Effector CD8-positive, alpha-beta T cell (primary cell): ENCODE data around the gene GPR31.
"Not testable (repeated sequence)": the region's sequence is repeated elsewhere in the genome, so short reads cannot be mapped to it uniquely, and the experiment has no call there.

Source experiments
- DNase-seq: peaks from one replicate; lab custom pipeline; 2025; lab: John Stamatoyannopoulos, UW

Gene GPR31

DNA sequence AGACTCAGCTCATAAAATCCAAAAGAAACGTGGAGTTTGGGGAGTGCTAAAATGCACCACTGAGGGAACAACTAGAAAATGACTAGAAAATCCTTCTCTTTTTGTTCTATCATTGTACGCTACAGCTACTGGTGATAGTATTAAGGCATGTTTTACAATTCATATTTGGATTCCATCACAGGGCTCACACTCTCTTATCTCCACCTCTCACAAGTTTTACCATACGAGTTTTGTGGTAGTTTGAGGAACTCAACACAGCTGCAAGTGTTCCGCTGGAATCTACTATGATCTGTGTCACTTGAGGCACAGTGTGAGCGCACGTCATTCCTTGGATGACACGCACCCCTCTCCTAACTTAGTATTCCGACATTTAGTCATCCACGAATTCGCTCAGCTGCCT lies 9.9 kb upstream of the GPR31 start:
- DNase-seq, result not testable (repeated sequence)

DNA sequence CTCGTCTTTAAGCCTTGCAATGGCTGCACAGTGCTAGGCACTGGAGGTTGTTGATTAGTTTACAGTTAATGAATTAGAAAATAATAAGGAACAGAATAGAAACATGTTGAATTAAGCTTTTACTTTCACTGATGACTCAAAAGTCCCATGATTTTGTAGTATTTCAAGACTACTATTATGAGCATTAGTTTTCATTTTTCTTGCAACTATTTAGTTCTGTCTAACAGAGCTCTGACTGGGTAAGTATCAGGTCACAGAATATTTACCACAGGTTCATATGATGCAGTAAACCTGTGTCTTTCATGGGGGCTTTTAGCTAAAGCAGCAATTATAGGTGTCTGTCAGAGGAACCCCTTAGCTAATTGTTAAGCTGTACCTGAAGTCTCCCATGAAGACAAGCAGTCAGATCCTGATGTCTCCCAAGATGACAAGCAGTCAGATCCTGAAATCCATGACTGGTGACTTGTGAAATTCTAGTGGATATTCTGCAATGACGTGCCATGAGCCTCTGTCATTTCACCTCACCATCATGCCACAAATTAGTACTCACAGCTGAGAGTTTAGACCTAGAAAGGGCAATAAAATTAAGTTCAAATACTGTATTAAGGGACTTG lies 8.2 kb upstream of the GPR31 start:
- DNase-seq, result no peak

DNA sequence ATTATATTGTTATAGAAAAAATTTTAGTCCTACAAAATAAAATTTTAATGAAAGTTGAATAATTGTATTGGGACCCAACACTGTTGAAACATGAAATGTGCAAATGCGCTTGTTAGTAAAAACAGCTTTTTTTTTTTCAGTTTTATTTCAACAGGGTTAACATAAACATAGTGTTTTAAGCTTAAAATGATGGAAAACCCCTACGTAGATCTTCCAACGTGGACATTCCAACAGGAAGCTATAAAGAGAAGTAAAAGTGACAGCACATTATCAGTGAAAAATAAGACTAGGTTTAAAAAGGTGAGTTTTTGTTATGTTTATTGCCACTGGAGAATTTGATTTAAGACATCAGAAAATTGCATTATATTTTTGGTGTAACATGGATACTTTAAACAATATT lies 6.5 kb upstream of the GPR31 start:
- DNase-seq, result no peak

DNA sequence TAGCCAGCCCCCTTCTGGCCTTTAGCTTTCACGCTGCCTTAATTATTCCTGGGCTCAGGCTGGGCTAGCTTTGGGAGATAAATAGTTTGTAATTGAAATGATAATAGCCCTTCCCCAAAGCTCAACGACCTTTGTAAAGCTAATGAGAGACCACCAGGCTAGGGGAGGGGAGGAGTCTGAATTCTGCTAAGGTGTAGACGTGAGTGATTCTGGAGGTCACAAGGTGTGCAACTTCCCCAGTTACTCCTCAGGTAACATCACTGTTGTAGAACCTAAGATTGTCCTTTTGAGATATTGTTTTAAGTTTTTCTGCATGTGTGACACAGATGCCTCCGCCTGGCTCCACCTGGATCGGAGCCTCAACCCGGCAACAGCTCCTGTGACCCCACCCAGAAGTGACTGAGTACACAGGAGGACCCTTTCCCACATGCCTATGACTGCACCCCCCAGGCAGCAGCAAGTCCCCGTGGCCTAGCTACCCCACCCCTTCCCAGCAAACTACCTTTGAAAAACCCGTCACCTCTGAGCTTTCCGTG lies 5.8 kb upstream of the GPR31 start:
- no peak for DNase-seq

DNA sequence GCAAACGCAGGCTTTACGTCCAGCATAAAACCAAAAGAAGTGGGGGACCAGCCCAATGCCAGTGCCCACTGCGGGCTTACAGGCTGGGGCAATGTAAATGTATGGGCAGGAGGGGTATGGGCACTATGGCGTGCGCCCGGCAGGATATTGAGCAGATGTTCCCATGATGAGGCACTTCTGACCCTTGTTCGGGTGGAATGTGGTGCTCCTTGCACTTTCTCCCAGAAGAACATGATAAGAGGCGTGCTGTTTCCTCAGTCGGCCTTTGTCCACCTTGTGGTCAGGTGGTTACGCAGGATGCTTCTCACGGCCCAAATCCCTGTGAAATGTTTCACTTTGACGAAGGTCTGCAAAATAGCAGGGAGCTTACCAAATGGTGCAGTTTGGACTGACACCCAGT lies 4.8 kb upstream of the GPR31 start:
- DNase-seq, result no peak

DNA sequence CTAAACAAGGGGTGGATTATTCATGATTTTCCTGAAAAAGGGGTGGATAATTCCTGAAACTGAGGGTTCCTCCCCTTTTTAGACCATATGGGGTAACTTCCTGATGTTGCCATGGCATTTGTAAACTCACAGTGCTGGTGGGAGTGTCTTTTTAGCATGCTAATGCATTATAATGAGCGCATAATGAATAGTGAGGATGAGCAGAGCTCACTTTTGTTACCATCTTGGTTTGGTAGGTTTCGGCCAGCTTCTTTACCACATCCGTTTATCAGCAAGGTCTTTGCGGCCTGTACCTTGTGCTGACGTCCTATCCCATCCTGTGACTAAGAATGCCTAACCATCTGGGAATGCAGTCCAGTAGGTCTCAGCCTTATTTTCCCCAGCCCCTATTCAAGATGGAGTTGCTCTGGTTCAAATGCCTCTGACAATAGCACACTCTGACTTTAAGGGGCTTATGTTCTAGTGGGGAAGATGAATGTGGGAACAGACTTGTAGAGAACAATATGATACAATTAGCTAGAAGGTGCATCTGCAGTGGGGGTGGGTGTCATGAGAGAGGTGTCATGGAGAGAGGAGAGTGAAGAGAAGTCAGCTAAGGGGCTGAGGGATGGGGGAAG lies 4.2 kb upstream of the GPR31 start:
- no peak for DNase-seq

DNA sequence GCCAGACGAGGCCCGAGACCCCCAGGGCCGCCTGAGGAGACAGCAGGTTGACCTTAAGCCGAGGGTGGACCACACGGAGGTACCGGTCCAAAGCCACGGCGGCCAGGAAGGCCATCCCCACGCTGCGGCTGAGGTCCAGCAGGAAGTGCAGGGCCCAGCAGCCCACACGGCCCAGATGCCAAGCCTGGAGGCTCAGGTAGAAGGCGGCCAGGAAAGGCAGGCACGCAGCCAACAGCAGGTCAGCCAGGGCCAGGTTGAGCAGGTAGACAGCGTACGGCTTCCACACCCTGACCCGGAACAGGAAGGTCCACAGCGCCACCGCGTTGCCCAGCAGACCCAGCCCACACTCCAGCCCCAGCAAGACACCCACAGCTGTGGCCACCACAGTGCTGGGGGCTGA lies 366 bp downstream of the GPR31 start:
- no peak for DNase-seq

DNA sequence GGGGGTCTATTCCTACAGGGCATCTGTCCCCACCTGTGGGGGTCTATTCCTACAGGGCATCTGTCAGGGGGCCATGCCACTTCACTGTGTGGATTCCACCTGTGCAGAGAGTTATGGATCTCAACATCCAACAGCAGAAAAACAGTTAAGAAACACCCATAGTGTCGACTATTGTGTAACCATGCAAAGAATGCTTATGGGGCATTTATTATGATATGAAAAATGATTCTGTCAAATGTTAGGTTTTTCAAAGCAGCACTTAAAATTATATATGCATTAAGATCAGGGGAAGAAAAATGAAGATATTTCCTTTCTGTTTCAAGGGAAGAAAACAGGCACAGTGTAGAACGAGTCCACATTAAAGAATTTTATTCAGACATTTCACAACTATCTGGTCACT lies 2.9 kb downstream of the GPR31 start:
- no peak for DNase-seq

DNA sequence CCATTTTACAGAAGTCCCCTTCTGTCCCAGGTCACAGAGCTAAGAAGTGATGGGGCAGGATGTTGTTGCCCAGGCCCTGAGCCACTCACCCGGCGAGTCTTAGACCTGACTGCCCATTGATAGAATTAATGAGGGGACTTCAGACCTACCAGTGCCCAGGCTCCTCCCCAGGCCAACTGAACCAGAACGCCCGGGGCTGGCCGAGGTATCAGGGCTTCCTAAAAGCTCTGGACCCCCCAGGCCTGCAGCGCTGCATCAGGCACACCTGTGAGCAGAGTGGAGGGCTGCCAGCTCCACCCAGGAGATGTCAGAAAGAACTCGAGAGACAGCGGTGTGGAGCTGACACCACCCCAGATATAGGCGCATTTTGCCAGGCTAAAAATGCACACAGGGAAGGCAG lies 3.5 kb downstream of the GPR31 start:
- DNase-seq, result no peak

DNA sequence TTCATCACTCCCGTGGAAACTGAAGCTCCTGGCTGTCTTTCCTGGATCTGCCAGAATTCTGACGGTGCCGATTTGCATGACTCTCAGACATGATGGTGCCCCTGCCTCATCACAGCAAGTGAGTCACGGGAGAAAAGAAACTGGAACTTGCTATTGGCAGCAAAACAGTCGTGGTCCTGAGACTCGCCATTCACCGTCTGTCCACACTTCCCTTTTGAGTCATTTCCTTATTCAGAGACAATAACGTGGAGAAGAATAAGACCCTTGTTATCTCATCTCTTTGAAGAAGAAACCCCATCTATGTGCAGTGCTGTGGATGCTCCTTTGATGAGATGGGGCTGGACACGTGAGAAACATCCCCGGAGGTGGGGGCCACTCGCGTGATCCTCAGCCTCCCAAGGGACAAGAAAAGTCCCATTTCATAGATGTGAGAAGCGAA lies 4.2 kb downstream of the GPR31 start:
- DNase-seq, result no peak

DNA sequence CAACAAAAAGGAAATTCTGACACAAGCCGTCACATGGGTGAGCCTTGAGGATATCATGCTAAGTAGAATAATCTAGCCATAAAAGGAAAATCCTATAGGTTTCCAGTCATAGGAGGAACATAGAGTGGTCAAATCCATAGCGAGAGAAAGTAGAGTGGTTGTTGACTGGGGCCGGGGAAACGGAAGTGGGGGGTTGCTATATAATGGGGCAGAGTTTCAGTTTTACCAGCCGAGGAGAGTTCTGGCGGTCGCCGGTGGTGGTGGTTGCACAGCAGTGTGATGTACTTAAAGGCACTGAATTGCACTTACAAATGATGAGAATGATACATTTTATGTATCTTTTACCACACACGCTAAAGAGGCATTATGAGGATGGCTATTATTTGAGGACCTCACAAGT lies 4.9 kb downstream of the GPR31 start:
- no peak for DNase-seq

DNA sequence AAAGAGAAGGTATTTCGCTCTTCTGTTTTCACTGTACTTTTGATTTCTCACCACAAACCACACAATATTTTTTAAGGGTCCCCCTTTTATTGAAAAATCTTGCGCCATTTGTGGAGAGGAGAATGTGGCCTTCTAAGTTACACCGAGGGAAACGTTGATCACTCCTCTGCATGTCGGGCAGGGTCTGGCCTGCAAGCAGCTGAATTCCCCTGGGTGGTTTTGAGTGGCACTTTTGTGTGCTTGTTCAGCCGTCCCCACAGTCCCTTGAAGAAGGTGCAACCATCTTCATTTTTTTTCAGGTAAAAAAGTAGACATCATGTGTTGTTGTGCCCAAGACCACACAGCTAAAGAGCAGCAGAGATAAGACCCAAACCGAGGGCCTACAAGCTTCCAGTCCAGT lies 6.1 kb downstream of the GPR31 start:
- no peak for DNase-seq

DNA sequence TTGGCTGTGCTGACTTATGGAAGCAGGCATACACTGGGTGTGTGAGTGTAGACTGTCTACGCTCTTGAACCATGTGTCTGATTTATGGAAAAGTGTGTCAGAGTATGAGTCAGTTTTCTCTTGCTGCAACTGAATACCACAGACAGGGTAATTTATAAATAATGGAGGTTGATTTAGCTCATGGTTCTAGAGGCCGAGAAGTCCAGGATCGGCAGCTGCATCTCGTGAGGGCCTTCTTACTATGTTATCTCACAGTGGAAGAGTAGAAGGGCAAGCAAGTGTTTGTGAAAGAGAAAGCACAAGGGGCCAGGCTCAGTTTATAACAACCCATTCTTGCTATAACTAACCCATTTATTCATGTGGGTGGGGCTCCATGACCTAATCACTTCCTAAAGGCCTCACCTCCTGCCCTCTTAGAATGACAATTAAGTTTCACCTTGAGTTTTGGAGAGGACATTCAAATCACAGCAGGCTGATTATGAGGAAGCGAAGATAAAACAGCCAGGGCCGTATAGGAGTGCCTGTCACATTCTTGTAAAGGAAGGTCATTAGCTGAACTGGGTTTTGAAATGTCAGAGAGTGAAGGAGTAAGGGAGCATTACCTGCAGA lies 6.7 kb downstream of the GPR31 start:
- no peak for DNase-seq

DNA sequence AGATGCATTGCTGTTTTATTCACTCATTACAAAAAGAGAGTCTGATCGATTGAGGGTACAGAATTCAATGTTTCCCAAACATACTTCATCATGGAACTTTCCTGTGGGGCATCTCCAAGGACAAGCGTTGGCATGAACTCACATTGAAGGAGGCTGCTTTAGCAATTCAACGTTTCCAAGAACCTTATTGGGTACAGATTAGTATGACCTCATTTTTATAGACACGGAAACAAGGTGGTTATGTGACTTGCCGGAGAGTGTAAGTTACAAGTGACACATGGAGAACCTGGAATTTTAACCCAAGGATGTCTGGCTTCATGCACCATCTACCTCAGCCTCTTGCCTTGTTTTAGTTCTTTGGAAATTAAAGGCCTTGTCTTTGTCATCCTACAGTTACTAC lies 8.8 kb downstream of the GPR31 start:
- DNase-seq, result no peak

DNA sequence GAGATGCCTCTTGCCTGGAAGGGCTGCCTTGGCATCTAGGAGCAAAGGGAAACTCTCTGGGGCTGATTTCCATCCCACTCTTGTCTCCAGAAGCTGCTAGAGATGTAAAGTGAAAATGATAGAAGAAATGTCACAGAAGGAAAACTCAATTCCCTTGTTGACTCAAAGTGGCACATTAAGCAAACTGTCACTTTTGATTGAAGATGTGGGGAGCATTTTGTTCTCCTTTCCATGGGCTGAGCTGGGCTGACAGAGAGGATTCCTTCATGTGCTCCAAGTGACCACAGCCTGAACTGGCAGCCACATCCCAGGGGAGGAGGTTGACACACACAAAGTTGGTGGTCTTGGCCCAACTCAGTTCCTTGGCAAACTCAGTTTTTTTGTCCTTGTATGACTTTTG lies 9.8 kb downstream of the GPR31 start:
- no peak for DNase-seq

DNA sequence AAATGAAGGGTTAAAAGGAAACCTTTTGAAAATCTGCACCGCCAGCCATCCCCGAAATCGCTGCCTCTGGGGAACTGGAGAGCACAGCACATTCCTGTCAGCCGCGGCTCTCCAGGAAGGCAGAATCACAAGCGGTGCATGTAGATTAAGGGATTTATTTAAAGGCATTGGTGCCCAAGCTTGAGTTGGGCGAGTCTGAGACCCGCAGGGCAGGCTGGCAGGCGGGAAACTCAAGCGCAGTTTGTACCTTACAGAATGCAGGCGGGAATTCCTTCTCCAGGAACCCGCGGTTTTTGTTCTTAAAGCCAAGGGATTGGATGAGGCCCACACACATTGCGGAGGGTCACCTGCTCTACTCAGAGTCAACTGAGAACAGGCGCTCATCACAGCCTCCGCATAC lies 10.8 kb downstream of the GPR31 start:
- no peak for DNase-seq

DNA sequence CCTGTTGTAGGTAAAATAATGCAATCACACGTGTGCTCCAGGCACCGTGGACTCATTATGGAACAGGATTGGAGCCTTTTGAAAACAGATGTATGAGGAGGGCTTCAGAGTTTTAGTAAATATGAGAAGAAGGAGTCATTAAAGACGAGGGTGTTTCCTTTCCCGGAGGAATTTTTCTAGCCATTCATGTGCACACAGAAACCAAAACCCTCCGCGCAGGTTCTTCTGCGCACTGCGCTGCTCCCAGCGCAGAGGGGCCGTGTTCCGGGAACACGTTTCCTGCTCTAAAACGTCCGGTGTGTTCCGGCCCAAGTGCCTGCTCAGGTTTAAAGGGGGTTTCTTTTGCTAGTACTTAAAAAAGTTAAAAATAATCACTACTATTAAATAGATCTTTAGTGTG lies 11.6 kb downstream of the GPR31 start:
- DNase-seq, result no peak

DNA sequence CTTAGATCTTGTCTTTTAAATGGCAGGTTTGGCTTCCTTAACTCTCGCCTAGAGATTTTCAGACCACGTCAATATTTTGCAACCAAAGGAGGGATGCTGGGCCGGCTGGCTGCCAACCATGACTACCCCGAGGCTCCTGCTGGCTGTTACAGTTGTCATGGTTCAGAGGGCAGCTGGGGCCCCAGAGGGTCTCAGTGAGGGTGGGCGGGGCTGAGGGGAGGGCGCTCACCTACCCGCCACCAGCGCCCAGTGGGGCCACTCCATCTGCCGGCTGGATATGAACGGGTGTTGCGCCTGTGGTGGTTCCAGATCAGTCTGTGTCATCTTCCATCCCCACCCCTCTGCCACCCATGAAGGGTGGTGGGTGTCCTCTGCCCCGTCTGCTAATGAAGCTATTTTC lies 12.3 kb downstream of the GPR31 start:
- DNase-seq, result no peak

DNA sequence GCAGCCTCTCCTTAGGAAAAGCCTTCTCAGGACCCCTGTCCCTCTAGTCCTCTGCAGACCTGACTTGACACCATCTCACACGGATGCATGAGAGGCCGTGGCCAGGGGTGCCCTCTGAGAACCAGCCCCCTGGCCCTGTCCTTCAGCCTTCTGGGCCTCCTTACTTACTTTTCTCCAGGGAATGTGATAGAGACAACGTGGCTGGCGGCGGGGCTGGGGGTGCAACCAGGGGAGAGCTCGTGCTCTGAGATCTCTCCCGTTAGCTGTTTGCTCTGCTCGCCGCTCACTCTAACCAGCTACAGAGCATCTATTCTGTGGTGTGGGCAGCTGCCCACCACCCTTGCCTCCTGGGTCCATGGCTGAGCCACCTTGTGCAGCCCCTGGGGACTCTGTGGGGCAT lies 14.7 kb downstream of the GPR31 start:
- no peak for DNase-seq

DNA sequence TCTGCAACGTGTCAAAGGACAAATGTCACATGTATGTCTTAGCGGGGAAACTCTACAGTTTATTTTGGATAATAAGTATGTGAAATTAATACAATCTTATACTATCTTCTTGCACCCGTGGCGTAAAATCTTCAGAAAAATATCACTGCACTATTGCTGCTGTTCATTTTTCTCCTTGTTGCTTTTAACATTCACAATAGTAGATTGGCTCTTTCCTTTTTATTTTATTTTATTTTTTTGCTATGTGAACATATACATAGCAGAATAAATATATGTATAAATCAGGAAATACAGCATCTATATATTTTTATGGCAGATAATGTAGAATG lies 15.4 kb downstream of the GPR31 start:
- DNase-seq, result no peak

DNA sequence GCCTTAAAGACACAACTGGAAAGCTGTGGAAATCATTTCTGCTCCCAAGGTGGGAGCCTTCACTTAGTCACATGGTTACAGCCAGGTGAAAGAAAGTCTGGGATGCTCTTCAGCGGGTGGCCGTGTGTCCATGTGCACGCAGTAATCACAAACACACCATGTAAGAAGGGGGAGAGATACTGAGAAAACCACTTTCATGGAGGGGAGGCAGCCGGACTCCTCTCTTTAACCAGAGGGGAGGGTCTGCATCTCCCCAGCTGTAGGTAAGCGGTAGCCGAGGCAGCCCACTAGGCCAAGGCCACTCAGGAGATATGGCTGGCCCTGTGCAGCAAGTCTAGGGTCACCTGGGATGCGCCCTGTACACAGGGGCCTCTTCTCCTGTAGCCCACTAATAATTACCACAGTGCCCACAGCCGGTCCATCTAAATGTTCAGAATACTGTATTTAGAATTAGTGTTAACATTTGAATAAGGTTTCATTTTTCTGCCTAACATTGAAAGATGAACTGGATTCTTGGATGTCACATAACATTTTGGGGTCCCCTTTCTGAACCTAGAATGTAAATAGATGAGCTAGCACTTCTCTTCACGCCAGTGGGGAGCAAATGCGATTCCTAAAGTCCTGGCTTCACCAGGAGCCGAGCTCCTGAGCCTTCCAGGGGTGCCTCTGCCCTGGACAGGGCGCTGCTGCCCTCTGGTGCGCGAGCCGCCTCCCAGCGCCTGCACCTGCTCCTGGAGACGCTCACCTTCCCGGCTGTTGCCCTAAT lies 15.9 kb downstream of the GPR31 start:
- no peak for DNase-seq

DNA sequence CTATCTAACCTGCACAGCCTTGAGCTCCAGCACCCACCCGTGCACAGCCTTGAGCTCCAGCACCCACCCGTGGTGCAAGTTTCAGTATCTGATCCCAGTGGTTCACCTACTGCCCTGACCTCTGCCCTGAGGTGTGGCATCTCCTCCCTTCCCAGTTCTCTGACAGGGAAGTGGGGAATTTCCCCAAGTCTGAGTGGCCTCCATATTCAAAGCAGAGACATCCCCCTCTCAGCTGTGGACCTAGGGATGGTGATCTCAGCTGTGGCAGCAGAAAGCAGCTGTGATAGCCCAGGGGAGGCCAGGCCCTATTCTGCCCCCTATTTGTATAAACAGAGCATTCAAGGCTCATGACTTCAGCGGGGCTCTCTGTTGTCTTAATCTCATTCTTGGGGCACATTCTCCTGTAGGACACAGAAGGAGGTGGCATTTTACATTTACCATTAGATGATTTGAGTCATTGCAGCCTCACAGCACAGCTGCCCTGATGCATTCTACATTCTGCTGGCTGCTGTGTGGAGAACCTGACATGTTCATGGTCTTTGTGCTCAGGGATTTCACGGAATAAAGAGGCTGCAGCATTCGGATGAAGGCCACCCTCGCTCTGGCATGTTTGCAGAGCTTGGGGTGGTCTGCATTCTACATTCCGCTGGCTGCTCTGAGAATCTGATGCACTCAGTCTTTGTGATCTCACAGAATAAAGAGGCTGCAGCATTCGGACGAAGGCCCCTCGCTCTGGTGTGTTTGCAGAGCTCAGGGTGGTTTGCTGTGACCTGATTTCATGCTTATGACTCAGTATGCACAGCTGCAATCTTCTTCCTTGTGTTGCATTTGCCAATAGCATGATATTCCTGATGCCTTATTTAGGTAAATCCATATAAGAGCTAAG lies 16.9 kb downstream of the GPR31 start:
- DNase-seq, result no peak
